Psoas muscle (tissue), 8 donors: ENCODE results near the gene SLC66A2. TPM values are rescaled to one million over a fixed set of nuclear protein-coding genes. Genes with fewer than 3 reads are reported as not detected.

ENCODE experiments used
- ATAC-seq, 4 donors: fragments of 200-7000 bp; cut with Tn5 transposase; one replicate each; pipeline ENCODE4 v1.9.1; 2020; ENCODE audit warnings: moderate library complexity in 3 of 4, mild to moderate bottlenecking in 2 of 4
- DNase-seq, 2 donors: peaks; one replicate each; pipeline ENCODE4 v3.0.0-alpha.2; 2020
- H3K27ac ChIP-seq: fragments of 200-600 bp; one replicate; pipeline ENCODE4 v1.8.0; 2022
- H3K27me3 ChIP-seq, 3 donors: fragments of 200-600 bp in 1 of 3; one replicate each; pipeline versions ENCODE4 v1.6.1 to v1.8.0; 2013 to 2022; ENCODE audit warnings: low read length in 2 of 3, mild to moderate bottlenecking in 2 of 3, moderate library complexity in 1 of 3; ENCODE audit not compliant: insufficient read depth in 3 of 3
- H3K36me3 ChIP-seq, 2 donors: fragments of 200-600 bp in 1 of 2; one replicate each; pipeline versions ENCODE4 v1.6.1 to v1.8.0; 2013 to 2022; ENCODE audit warnings: low read depth in 1 of 2, mild to moderate bottlenecking in 1 of 2, moderate library complexity in 1 of 2; ENCODE audit not compliant: insufficient read depth in 1 of 2
- H3K4me1 ChIP-seq: fragments of 200-600 bp; one replicate; pipeline ENCODE4 v1.8.0; 2022
- H3K4me3 ChIP-seq: fragments of 200-600 bp; one replicate; pipeline ENCODE4 v1.8.0; 2022; ENCODE audit warnings: mild to moderate bottlenecking
- H3K9me3 ChIP-seq: fragments of 200-600 bp; one replicate; pipeline ENCODE4 v1.8.0; 2022
- WGBS, 3 donors: extraction: QIAGEN DNeasy Blood & Tissue Kit; methylation state at CpG; one replicate each; pipeline versions ENCODE4 v1.1.6 to v1.1.7; 2013; 5-methylcytosine and 5-hydroxymethylcytosine counted together
- intact Hi-C, 2 donors: fragments of 100-400 bp; cut with DNase I; formaldehyde crosslinking; loops; one replicate each; pipeline versions ENCODE4 v1.11.0 to v1.14.2; 2022
- polyA plus RNA-seq, 3 donors: library from polyadenylated mRNA; stranded (reverse); fragments of 200-250 nt; gene quantifications; one replicate each; pipeline ENCODE4 v1.2.3, GENCODE V29; 2013
- total RNA-seq, 4 donors: library from RNA; stranded (reverse); fragmentation: NEBNext Ultra II Directional in 2 of 4; extraction: Animal tissue kit (Norgen Biotek cat#: 25700) in 2 of 4; gene quantifications; one replicate each; pipeline versions ENCODE4 v1.2.1 to v1.2.4, GENCODE V29; 2021 to 2023
- TF ChIP-seq, protein P1 (sequence below): fragments of 200-600 bp; IDR thresholded peaks from one replicate; pipeline ENCODE4 v1.8.0; 2022; ENCODE audit warnings: antibody characterized with exemption
- donor health status: healthy with polysubstance abuse.
- donor health status: DM: no; HTN: no; CAD: no; lungs with moderate emphysema.
- donor health status: Bipolar disorder and iron deficiency.
- donor health status: healthy.
- donor health status: DM: yes; HTN: yes; CAD: no.
- donor health status: DM: no; HTN: no; CAD: no.
- donor health status: DM: no; HTN: no; CAD: no.
- donor health status: DM: yes; HTN: yes; CAD: no.

Gene SLC66A2
- total and polyA plus RNA-seq, 7 donors: 36.4 to 160 (median 67.7) TPM

DNA sequence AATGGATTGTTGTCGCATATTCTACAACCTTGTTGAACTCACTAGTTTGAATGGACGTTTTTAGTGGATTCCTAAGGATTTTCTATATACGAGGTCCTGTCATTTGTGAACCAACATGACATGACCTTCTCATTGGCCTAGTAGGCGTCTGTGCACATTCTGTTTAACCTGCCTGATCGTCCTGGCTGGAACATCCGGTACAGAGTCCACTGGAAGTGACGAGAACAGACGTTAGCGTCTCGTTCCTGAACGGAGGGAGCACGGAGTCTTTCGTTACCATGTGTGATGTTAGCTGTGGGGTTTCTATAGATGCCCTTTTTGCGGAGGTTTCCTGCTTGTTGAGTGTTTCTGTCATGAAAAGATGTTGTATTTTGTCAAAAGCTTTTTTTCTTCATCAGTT, 61.9 kb downstream of the SLC66A2 start:
- H3K4me1 ChIP-seq: no peaks in the 10 kb centered on the region
- 89 to 92% (median 90%) methylated on average over 14 of the region's 14 CpGs for WGBS, 3 donors
- peaks cover 38% of the 10 kb centered on the region for H3K9me3 ChIP-seq
- DNase-seq: no peak
- intact Hi-C loops: no loop called here
- H3K4me3 ChIP-seq: no peak overlapping the region
- H3K27ac ChIP-seq: no peak overlapping the region
- no peaks in the 10 kb centered on the region for H3K36me3 ChIP-seq
- ATAC-seq: no peak
- H3K27me3 ChIP-seq: peaks cover 0 to 3% (median 0%) of the 10 kb centered on the region in 3 donors
- TF ChIP-seq, protein P1, sequence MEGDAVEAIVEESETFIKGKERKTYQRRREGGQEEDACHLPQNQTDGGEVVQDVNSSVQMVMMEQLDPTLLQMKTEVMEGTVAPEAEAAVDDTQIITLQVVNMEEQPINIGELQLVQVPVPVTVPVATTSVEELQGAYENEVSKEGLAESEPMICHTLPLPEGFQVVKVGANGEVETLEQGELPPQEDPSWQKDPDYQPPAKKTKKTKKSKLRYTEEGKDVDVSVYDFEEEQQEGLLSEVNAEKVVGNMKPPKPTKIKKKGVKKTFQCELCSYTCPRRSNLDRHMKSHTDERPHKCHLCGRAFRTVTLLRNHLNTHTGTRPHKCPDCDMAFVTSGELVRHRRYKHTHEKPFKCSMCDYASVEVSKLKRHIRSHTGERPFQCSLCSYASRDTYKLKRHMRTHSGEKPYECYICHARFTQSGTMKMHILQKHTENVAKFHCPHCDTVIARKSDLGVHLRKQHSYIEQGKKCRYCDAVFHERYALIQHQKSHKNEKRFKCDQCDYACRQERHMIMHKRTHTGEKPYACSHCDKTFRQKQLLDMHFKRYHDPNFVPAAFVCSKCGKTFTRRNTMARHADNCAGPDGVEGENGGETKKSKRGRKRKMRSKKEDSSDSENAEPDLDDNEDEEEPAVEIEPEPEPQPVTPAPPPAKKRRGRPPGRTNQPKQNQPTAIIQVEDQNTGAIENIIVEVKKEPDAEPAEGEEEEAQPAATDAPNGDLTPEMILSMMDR: no peak

DNA sequence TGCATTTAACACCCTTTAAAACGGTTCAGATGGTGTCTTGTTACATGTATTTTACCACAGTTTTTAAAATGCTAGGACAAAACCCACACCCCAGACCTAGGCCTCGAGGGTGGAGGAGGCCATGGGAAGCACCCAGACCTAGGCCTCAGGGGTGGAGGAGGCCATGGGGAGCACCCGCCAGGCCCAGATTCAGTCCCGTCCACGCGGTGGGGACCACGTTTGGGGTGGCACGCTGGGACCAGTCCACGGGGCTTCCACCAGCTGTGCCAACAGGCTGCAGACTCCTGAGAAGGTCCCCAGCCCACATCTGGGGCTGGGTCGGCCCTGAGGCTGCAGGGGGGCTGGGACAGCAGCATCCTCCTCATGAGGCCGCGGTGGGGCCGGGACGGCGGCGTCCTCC, 63.4 kb downstream of the SLC66A2 start:
- 84 to 93% (median 89%) methylated on average over 16 of the region's 16 CpGs for WGBS, 3 donors
- H3K4me3 ChIP-seq: no peak overlapping the region
- ATAC-seq (peak in 1 of 4 donors; percentile 30), DNase-seq (no peak)
- TF ChIP-seq, protein P1: no peak
- no peaks in the 10 kb centered on the region for H3K4me1 ChIP-seq
- no peak overlapping the region for H3K27ac ChIP-seq
- peaks cover 0 to 3% (median 0%) of the 10 kb centered on the region in 3 donors for H3K27me3 ChIP-seq
- H3K36me3 ChIP-seq: no peaks in the 10 kb centered on the region
- H3K9me3 ChIP-seq: peaks cover 27% of the 10 kb centered on the region
- intact Hi-C loops: no loop called here

DNA sequence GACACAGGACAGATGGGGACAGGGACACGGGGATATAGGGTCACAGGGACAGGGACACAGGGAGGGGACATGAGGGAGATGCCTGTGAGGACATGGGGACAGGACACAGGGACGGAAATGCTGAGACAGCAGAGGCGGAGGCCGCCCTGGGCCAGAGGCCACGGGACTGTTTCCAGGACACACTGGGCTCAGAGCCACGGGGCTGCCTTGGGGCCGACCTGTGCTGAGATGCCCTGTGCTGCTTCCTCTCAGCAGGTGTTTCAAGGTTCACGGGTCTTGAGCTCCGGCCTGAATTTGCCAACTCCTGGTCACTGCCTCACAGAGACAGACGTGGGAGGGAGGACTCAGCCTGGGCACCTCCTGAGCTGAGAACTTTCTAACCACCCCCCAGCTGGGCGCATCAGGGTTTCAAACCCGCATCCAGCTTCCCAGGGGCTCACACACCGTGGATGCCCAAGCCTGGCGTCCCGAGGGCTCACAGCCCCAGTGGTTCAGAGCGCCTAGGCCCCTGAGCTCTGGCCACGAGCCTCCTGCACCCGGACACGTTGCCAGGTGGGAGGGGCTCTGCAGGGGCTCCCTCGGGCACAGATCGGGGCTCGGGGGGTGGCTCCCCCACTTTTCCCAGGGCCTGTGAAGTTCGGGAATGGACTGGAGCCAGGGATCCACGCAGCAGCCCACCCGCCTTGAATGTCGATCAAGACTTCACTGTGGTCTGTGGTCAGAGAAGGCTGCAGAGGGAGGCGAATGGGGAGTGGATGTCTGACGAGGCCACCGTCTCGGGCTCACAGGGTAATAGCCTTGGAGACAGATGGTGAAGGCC, 64.1 kb downstream of the SLC66A2 start:
- H3K4me1 ChIP-seq: no peaks in the 10 kb centered on the region
- DNase-seq (no peak), ATAC-seq (peak in 1 of 4 donors; percentile 38)
- WGBS, 3 donors: 60 to 72% (median 70%) methylated on average over 30 of the region's 30 CpGs
- no peak overlapping the region for H3K27ac ChIP-seq
- H3K9me3 ChIP-seq: peaks cover 27% of the 10 kb centered on the region
- no peaks in the 10 kb centered on the region for H3K36me3 ChIP-seq
- TF ChIP-seq, protein P1: no peak
- H3K4me3 ChIP-seq: no peak overlapping the region
- peaks cover 0 to 3% (median 0%) of the 10 kb centered on the region in 3 donors for H3K27me3 ChIP-seq
- intact Hi-C loops: no loop called here

DNA sequence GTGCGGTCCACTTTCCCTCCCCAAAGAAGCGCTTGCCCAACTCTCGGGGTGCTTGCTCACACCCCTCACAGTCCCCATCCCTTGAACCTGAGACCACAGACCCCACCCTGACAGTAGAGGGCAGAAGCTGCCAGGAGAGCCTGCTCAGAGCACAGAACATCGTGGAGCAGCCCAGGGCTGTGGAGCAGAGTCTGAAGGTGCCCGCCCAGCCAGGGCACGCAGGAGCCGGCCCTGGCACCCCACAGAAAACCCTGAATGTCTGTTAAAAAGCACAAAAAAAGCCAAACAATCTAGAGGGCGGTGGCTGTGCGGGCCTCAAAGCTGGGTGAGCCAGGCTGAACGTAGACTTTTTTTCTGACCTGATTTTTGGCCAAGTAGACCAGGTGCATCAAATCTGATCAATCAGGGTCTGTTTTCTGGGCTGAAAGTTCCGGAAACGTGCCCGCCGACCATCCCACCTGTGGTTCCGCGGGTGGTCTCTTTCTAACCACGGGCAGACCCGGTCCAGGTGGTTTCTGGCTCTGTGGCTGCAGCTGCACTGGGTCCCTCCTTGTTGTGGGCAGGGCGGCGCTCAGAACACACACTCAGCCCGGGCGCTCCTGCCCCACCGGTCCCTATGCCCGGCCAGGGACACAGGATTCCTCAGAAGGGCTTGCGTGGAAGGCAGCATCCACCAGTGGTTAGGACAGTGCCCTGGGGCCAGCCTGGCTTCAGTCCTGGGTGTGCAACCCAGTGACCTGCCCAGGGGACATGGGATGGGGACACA, 66.3 kb downstream of the SLC66A2 start:
- no peak overlapping the region for H3K4me3 ChIP-seq
- intact Hi-C loops: no loop called here
- H3K9me3 ChIP-seq: peaks cover 10% of the 10 kb centered on the region
- ATAC-seq (peak in 1 of 4 donors; percentile 17), DNase-seq (peak in 1 of 2 donors; percentile 45)
- no peaks in the 10 kb centered on the region for H3K27me3 ChIP-seq
- no peaks in the 10 kb centered on the region for H3K36me3 ChIP-seq
- TF ChIP-seq, protein P1: no peak
- no peak overlapping the region for H3K27ac ChIP-seq
- 77 to 82% (median 79%) methylated on average over 25 of the region's 25 CpGs for WGBS, 3 donors
- no peaks in the 10 kb centered on the region for H3K4me1 ChIP-seq
